Mesothelial cell of epicardium (in vitro differentiated cells): ENCODE data around the gene DDX39A. TPM values are rescaled to one million over a fixed set of nuclear protein-coding genes. Genes with fewer than 3 reads are reported as not detected.
"Not testable (repeated sequence)": the region's sequence is repeated elsewhere in the genome, so short reads cannot be mapped to it uniquely, and the experiment has no call there.

ENCODE experiments used
- DNase-seq, 2 experiments: peaks; one replicate each; pipeline ENCODE4 v3.0.0; 2021; ENCODE audit warnings: low spot score in 2 of 2; ENCODE audit not compliant: unreplicated experiment in 2 of 2
- H3K27ac Mint-ChIP-seq: 2 replicates; pipeline ENCODE4 v1.8.0; 2021; ENCODE audit warnings: mixed read lengths
- H3K27me3 Mint-ChIP-seq: 2 replicates; pipeline ENCODE4 v1.8.0; 2021; ENCODE audit warnings: low read depth, mixed read lengths
- H3K36me3 Mint-ChIP-seq: 2 replicates; pipeline ENCODE4 v1.8.0; 2021; ENCODE audit warnings: mixed read lengths
- H3K4me1 Mint-ChIP-seq: 2 replicates; pipeline ENCODE4 v1.8.0; 2021; ENCODE audit warnings: mixed read lengths
- H3K4me3 Mint-ChIP-seq: 2 replicates; pipeline ENCODE4 v1.8.0; 2021; ENCODE audit warnings: mild to moderate bottlenecking, moderate library complexity, mixed read lengths
- H3K9me3 Mint-ChIP-seq: 2 replicates; pipeline ENCODE4 v1.8.0; 2021; ENCODE audit warnings: mixed read lengths
- total RNA-seq: library from RNA; stranded (reverse); gene quantifications from 3 replicates; pipeline ENCODE4 v1.2.1, GENCODE V29; 2021
- TF ChIP-seq, protein P1 (sequence below): fragments of 200-600 bp; sonication (generic); IDR thresholded peaks from one replicate; pipeline ENCODE4 v1.5.0; 2021; ENCODE audit warnings: antibody characterized with exemption; ENCODE audit not compliant: unreplicated experiment

Gene DDX39A
- total RNA-seq, 1 donor from 2014 or later = 68.6 TPM

DNA sequence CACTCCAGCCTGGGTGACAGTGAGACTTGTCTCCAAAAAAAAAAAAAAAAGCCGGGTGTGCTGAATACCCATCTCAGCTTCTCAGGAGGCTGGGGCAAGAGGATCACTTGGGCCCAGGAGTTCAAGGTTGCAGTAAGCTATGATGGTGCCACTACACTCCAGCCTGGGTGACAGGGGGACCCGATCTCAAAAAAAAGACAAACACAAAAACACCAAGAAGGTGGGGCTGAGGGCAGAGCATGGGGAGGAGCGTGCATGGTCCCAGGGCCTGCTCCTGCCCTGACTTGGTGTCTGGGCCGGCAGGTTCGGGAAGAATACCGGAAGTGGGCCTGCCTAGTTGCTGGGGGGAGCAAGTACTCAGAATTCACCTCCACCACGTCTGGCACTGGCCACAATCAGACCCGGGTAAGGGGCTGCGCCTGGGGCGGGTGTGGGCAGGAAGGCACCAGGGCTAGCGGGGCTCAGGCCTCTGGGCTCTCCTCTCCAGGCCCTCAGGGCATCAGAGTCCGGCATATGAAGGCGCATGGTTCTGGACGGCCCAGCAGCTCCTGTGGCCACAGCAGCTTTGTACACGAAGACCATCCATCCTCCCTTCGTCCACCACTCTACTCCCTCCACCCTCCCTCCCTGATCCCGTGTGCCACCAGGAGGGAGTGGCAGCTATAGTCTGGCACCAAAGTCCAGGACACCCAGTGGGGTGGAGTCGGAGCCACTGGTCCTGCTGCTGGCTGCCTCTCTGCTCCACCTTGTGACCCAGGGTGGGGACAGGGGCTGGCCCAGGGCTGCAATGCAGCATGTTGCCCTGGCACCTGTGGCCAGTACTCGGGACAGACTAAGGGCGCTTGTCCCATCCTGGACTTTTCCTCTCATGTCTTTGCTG is 11.3 kb downstream of the DDX39A start:
- DNase-seq = no peak
- TF ChIP-seq, protein P1, sequence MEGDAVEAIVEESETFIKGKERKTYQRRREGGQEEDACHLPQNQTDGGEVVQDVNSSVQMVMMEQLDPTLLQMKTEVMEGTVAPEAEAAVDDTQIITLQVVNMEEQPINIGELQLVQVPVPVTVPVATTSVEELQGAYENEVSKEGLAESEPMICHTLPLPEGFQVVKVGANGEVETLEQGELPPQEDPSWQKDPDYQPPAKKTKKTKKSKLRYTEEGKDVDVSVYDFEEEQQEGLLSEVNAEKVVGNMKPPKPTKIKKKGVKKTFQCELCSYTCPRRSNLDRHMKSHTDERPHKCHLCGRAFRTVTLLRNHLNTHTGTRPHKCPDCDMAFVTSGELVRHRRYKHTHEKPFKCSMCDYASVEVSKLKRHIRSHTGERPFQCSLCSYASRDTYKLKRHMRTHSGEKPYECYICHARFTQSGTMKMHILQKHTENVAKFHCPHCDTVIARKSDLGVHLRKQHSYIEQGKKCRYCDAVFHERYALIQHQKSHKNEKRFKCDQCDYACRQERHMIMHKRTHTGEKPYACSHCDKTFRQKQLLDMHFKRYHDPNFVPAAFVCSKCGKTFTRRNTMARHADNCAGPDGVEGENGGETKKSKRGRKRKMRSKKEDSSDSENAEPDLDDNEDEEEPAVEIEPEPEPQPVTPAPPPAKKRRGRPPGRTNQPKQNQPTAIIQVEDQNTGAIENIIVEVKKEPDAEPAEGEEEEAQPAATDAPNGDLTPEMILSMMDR = no peak
- Mint-ChIP-seq H3K9me3 (no peaks in the 10 kb centered on the region), H3K4me1 (peaks cover 11% of the 10 kb centered on the region), H3K36me3 (peaks cover 22% of the 10 kb centered on the region), H3K27ac (no peak overlapping the region), H3K4me3 (no peak overlapping the region), H3K27me3 (no peaks in the 10 kb centered on the region)

DNA sequence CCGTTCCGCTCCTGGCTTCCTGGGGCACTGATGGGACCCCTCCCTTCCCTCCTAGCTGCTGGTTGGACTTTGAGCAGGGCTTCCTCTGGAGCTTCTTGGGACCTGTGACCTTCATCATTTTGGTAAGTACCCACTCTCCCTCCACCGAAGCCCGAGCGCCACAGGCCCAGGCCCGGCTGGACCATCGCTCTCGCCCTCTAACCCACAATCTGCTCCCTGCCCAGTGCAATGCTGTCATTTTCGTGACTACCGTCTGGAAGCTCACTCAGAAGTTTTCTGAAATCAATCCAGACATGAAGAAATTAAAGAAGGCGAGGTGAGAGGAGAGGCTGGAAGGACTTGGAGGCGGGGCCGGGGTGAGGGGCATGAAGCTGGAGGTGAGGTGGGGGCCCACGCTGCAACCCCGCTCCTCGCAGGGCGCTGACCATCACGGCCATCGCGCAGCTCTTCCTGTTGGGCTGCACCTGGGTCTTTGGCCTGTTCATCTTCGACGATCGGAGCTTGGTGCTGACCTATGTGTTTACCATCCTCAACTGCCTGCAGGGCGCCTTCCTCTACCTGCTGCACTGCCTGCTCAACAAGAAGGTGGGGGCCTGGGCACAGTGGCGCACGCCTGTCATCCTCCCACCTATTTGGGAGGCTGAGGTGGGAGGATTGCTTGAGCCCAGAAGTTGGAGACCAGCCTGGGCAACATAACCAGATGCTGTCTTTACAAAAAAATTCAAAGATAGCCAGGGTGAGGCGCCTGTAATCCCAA is 12.3 kb downstream of the DDX39A start:
- H3K27me3 Mint-ChIP-seq = no peaks in the 10 kb centered on the region
- peak overlapping the region; percentile 15 for H3K4me3 Mint-ChIP-seq
- TF ChIP-seq, protein P1 = no peak
- no peaks in the 10 kb centered on the region for H3K9me3 Mint-ChIP-seq
- no peak overlapping the region for H3K27ac Mint-ChIP-seq
- peaks cover 9% of the 10 kb centered on the region for H3K4me1 Mint-ChIP-seq
- DNase-seq = no peak
- H3K36me3 Mint-ChIP-seq = peaks cover 20% of the 10 kb centered on the region

DNA sequence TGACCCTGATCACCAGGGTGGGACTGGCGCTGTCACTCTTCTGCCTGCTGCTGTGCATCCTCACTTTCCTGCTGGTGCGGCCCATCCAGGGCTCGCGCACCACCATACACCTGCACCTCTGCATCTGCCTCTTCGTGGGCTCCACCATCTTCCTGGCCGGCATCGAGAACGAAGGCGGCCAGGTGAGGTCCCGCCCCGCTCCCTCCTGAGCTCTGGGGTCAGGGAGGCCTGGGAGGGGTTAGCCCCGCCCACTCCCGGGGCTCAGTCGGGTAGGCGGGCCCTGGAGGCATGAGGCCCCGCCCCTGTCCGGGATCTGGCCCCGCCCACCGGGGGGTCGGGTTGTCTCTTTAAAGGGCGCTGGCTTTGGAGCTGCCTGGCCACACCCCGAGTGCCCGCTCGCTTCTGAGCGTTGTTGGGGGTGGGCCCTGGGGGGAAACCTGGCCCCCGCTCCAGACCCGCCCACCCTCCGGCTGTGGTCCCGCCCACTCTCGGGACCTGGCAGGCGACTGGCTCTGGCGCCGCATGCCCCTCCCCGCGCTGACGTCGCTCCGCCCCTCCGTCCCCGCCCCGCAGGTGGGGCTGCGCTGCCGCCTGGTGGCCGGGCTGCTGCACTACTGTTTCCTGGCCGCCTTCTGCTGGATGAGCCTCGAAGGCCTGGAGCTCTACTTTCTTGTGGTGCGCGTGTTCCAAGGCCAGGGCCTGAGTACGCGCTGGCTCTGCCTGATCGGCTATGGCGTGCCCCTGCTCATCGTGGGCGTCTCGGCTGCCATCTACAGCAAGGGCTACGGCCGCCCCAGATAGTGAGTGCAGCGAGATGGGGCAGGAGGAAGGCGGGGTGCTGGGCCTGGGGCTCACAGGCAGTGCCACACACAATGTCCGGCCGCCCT is 13.1 kb downstream of the DDX39A start:
- peaks cover 15% of the 10 kb centered on the region for H3K36me3 Mint-ChIP-seq
- no peaks in the 10 kb centered on the region for H3K27me3 Mint-ChIP-seq
- H3K4me1 Mint-ChIP-seq = peaks cover 8% of the 10 kb centered on the region
- no peaks in the 10 kb centered on the region for H3K9me3 Mint-ChIP-seq
- peak; percentile 92 to 99 for DNase-seq
- H3K27ac Mint-ChIP-seq = peak overlapping the region; percentile 61
- TF ChIP-seq, protein P1 = peak; percentile 99
- peak overlapping the region; percentile 66 for H3K4me3 Mint-ChIP-seq

DNA sequence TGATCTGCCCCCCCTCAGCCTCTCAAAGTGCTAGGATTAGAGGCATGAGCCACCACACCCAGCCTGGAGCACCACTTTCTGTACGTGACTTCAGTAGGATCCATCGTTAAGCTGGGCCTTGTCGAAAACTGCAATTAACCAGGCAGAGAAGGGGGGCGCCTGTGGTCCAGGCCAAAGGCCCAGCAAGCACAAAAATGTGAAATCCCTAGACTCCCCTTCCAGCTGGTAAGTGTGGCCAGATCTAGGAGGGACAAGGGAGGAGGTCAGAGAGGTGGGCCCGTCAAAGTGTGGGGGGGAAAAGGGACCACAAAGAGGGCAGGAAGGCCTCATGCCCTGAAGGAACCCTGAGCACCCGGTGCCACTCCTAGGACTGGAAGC is 13.8 kb downstream of the DDX39A start:
- H3K4me3 Mint-ChIP-seq = peak overlapping the region; percentile 66
- TF ChIP-seq, protein P1 = no peak
- no peak for DNase-seq
- no peak overlapping the region for H3K27ac Mint-ChIP-seq
- H3K36me3 Mint-ChIP-seq = peaks cover 12% of the 10 kb centered on the region
- H3K4me1 Mint-ChIP-seq = peaks cover 8% of the 10 kb centered on the region
- no peaks in the 10 kb centered on the region for H3K9me3 Mint-ChIP-seq
- H3K27me3 Mint-ChIP-seq = no peaks in the 10 kb centered on the region

DNA sequence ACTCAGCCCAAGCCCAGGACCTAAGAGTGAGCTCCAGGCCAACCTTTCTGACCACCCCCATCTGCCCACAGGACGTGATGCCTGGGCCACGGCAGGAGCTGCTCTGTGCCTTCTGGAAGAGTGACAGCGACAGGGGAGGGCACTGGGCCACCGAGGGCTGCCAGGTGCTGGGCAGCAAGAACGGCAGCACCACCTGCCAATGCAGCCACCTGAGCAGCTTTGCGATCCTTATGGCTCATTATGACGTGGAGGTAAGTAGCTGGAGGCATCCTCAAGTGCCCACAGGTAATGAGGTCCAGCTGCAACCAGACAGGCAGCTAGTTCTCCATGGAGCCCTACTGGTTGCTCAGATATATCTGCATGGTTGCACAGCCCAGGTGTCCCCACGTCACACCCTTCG is 14.8 kb downstream of the DDX39A start:
- Mint-ChIP-seq H3K27me3 (no peaks in the 10 kb centered on the region), H3K36me3 (peaks cover 8% of the 10 kb centered on the region), H3K4me1 (peaks cover 8% of the 10 kb centered on the region), H3K9me3 (no peaks in the 10 kb centered on the region), H3K27ac (no peak overlapping the region), H3K4me3 (no peak overlapping the region)
- DNase-seq = no peak
- TF ChIP-seq, protein P1 = no peak

DNA sequence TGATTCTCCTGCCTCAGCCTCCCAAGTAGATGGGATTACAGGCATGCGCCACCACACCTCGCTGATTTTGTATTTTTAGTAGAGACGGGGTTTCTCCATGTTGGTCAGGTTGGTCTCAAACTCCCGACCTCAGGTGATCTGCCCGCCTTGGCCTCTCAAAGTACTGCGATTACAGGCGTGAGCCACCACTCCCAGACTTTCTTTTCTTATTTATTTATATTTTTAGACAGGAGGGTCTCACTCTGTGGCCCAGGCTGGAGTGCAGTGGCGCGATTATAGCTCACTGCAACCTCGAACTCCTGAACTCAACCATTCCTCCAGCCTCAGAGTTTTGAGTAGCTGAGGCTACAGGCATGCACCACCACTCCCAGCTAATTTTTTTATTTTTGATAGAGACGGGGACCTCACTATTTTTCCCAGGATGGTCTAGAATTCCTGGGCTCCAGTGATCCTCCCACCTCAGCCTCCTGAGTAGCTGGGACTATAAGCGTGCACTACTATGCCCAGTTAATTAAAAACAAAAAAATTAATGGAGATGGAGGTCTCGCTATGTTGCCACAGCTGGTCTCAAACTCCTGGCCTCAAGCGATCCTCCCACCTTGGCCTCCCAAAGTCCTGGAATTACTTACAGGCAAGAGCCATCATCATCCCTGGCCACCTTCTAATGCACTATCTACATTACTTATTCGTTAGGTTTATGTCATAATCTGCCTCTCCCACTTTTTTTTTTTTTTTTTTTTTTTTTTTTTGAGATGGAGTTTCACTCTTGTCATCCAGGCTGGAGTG is 15.8 kb downstream of the DDX39A start:
- not testable (repeated sequence) for H3K4me3 Mint-ChIP-seq, H3K9me3 Mint-ChIP-seq, H3K27me3 Mint-ChIP-seq, DNase-seq, H3K36me3 Mint-ChIP-seq, H3K27ac Mint-ChIP-seq, H3K4me1 Mint-ChIP-seq
